Measurements from ENCODE around the gene METTL23.

The METTL23 gene

DNA sequence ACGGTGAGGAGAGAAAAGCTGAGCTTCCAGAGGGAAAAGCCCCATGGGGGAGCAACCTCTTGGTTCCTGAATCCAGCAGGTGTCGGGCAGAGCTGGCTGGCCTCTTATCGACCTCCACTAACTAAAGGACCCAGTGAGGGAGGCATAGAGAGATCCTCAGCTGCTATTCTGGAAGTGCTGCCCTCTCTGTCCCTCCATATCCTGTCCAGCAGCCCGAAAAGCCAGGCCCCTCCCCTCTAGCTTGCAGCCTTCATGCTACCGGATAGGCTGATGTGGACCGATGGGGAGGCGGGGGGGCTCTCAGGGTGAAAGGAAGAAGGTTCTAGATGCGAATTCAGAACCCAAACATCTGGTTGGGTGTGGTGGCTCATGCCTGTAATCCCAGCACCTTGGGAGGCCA lies 40.8 kb upstream of the METTL23 start:
- Histone ChIP-seq H3K4me3 (ENCODE audit: low read depth, low read length) (no peak overlapping the region), H3K36me3 (peaks cover 32% of the 10 kb centered on the region), H3K27me3 (no peaks in the 10 kb centered on the region), H3K4me1 (peaks cover 49% of the 10 kb centered on the region), H3K9me3 (no peaks in the 10 kb centered on the region)
- TF ChIP-seq, protein P1, sequence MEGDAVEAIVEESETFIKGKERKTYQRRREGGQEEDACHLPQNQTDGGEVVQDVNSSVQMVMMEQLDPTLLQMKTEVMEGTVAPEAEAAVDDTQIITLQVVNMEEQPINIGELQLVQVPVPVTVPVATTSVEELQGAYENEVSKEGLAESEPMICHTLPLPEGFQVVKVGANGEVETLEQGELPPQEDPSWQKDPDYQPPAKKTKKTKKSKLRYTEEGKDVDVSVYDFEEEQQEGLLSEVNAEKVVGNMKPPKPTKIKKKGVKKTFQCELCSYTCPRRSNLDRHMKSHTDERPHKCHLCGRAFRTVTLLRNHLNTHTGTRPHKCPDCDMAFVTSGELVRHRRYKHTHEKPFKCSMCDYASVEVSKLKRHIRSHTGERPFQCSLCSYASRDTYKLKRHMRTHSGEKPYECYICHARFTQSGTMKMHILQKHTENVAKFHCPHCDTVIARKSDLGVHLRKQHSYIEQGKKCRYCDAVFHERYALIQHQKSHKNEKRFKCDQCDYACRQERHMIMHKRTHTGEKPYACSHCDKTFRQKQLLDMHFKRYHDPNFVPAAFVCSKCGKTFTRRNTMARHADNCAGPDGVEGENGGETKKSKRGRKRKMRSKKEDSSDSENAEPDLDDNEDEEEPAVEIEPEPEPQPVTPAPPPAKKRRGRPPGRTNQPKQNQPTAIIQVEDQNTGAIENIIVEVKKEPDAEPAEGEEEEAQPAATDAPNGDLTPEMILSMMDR (IDR thresholded peaks at IDR 0.05; ENCODE audit: low read depth, low read length): no peak
- no peak for DNase-seq

DNA sequence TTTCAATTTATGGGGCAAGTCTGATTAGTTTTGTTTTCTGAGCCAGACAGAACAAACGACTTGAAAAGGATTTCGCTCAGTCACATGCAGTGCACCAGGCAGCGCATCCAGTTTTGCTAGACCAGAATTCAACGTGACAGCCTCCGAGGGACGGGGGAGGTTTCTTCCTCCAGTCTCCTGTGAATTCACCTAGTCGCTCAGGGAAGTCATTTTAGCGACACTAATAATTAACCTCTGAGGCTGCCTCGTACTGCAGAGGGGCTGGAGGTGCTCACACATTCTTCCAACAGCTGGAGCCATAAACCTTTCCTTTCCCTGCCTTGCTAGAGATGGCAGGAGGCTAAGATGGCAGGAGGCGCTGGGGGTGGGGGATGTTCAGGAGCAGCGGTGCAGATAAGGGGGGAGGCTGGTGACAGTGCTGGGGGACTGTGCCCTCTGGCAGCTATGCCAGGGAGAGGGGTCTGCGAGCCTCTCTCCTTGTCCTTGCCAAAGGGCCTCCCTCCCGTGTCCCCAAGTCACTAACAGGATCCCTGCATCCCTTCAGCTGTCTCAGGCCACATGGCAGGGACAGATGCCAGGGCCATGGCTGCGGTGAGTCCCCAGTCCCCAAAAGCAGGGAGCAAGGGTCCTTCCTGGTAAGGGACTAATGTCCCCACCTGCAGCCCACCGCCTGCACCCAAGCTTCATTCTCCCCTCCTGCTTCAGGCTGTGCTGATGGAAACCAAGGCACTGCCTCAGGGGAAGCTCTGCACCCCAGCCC lies 39.9 kb upstream of the METTL23 start:
- no peaks in the 10 kb centered on the region for H3K27me3 ChIP-seq
- TF ChIP-seq, protein P1 (IDR thresholded peaks at IDR 0.05; ENCODE audit: low read depth, low read length): no peak
- peaks cover 43% of the 10 kb centered on the region for H3K4me1 ChIP-seq
- no peak overlapping the region for H3K4me3 ChIP-seq (ENCODE audit: low read depth, low read length)
- H3K36me3 ChIP-seq: peaks cover 37% of the 10 kb centered on the region
- no peak for DNase-seq
- no peaks in the 10 kb centered on the region for H3K9me3 ChIP-seq

DNA sequence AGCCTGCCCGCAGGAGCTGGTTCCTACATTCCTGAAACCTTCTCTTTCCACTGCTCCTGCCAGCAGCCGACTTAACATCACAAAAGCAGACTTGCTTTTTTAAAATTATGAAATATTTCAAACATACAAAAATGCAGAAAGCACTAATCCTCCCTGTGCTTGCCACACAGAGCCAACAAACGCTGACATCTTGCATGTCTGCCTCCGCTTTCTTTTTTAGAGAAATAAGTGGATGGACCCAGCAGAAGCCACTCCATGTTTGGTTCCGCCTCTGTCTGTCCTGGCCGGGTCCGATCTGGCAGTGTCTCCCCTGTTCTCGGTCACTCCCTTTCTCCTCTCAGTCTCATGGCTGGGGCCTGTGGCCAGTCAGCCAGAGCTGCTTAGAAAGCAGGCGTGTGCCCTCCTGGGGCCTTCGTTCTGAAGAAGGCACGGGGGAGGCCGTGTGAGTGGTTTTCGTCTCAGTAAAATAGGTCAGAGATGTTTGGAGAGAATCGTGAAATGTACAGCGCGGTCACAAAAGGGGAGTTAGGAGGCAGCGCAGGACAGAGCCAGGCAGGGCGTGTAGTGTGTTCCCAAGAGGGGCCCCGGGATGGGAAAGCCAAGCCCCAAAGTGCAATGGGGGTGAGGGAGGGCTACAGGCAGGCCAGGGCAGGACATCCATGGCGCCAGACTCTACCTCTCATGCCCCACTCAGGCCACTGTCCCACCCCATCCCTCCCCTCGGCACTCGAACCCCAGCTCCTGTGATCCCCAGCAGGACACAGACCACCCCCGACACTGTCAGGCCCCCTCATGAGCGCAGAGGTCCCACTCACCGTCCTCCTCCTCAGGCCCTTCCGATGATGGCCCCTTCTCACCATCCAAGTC lies 39.1 kb upstream of the METTL23 start:
- no peak overlapping the region for H3K4me3 ChIP-seq (ENCODE audit: low read depth, low read length)
- TF ChIP-seq, protein P1 (IDR thresholded peaks at IDR 0.05; ENCODE audit: low read depth, low read length): no peak
- no peak for DNase-seq
- H3K36me3 ChIP-seq: peaks cover 37% of the 10 kb centered on the region
- no peaks in the 10 kb centered on the region for H3K27me3 ChIP-seq
- H3K4me1 ChIP-seq: peaks cover 35% of the 10 kb centered on the region
- no peaks in the 10 kb centered on the region for H3K9me3 ChIP-seq

DNA sequence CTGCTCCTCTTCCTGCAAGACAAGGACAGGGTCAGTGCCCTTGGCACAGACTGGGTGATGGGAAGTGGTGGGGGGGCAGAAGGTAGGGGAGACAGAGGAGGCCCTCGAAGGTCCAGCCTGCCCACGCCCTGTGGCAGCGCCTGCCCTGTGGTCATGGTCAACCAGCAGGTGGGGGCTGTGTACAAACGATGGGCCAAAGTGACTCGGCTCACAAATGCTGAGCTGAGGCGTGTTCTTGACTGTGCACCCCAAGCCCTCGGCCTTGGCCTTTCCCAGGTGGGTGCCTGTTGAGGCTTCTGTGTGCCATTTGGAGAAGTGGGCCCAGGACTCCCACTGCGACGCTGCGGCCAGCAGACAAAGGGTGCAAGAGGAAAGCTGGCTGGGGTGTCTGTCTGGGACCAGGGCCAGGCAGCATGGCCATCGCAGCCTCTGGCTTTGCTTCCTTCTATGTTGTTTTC lies 38.4 kb upstream of the METTL23 start:
- Histone ChIP-seq H3K9me3 (no peaks in the 10 kb centered on the region), H3K4me3 (ENCODE audit: low read depth, low read length) (no peak overlapping the region), H3K4me1 (peaks cover 28% of the 10 kb centered on the region), H3K36me3 (peaks cover 36% of the 10 kb centered on the region), H3K27me3 (no peaks in the 10 kb centered on the region)
- DNase-seq: no peak
- TF ChIP-seq, protein P1 (IDR thresholded peaks at IDR 0.05; ENCODE audit: low read depth, low read length): no peak

DNA sequence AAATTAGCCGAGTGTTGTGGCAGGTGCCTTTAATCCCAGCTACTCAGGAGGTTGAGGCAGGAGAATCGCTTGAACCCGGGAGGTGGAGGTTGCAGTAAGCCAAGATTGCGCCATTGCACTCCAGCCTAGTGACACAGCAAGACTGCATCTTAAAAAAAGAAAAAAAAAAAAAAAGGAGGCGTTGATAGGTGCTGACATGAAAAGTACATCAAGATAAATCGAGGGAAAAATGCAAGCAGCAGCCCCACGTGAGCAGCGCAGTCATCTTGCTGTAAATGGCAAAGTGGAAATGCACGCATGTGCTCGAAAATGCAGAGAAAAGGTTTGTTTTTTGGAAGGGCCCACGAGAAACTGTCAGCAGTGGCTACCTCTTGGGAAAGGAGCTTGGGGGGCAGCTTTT lies 36.8 kb upstream of the METTL23 start:
- TF ChIP-seq, protein P1 (IDR thresholded peaks at IDR 0.05; ENCODE audit: low read depth, low read length): no peak
- Histone ChIP-seq H3K4me1 (peaks cover 16% of the 10 kb centered on the region), H3K27me3 (no peaks in the 10 kb centered on the region), H3K9me3 (no peaks in the 10 kb centered on the region), H3K36me3 (peaks cover 25% of the 10 kb centered on the region), H3K4me3 (ENCODE audit: low read depth, low read length) (no peak overlapping the region)
- DNase-seq: no peak

Data from BE2C (cell line).